Tibial nerve (tissue), 4 donors: ENCODE data around the gene HMGA1. TPM values are rescaled to one million over a fixed set of nuclear protein-coding genes. Genes with fewer than 3 reads are reported as not detected.

Experiments
- DNase-seq, 2 donors: peaks; one replicate each; pipeline ENCODE4 v3.0.0-alpha.2; 2019; ENCODE audit warnings: low spot score in 2 of 2
- H3K27ac ChIP-seq, 4 donors: fragments of 200-600 bp; sonication (generic) in 3 of 4; one replicate each; pipeline ENCODE4 v1.5.1; 2017 to 2019; ENCODE audit warnings: mild to moderate bottlenecking in 1 of 4
- H3K27me3 ChIP-seq, 2 donors: fragments of 200-600 bp; sonication (generic) in 1 of 2; one replicate each; pipeline versions ENCODE4 v1.5.1 to v1.6.0; 2017 to 2019
- H3K36me3 ChIP-seq, 3 donors: fragments of 200-600 bp; sonication (generic); one replicate each; pipeline ENCODE4 v1.5.1; 2018 to 2019
- H3K4me1 ChIP-seq, 4 donors: fragments of 200-600 bp; sonication (generic) in 3 of 4; one replicate each; pipeline ENCODE4 v1.5.1; 2017 to 2019
- H3K4me3 ChIP-seq, 4 donors: fragments of 200-600 bp; sonication (generic) in 3 of 4; one replicate each; pipeline ENCODE4 v1.5.1; 2017 to 2019; ENCODE audit warnings: mild to moderate bottlenecking in 1 of 4, moderate library complexity in 1 of 4
- H3K9me3 ChIP-seq, 4 donors: fragments of 200-600 bp; sonication (generic) in 3 of 4; one replicate each; pipeline ENCODE4 v1.5.1; 2017 to 2019
- EP300 ChIP-seq, 2 donors: sonication (generic); formaldehyde crosslinking; IDR thresholded peaks; one replicate each; pipeline ENCODE4 v1.6.1; 2017; ENCODE audit warnings: antibody characterized with exemption in 2 of 2, mild to moderate bottlenecking in 1 of 2
- POLR2A ChIP-seq, 2 donors: fragments of 450-650 bp; IDR thresholded peaks; one replicate each; pipeline ENCODE4 v1.6.1; 2017; ENCODE audit warnings: antibody characterized with exemption in 2 of 2, mild to moderate bottlenecking in 2 of 2, moderate library complexity in 2 of 2
- WGBS, 2 donors: methylation state at CpG; one replicate each; pipeline ENCODE4 v1.1.5; 2018; 5-methylcytosine and 5-hydroxymethylcytosine counted together
- small RNA-seq: library from RNA; depleted of rRNA; stranded (forward); fragments of <200 nt; gene quantifications from one replicate; pipeline ENCODE3, GENCODE V24; 2016
- total RNA-seq, 4 donors: library from RNA; depleted of rRNA; stranded (reverse); fragments of >200 nt; gene quantifications; one replicate each; pipeline ENCODE4 v1.1.0, GENCODE V29; 2016
- TF ChIP-seq, protein P1 (sequence below), 5 experiments: fragments of 200-600 bp in 3 of 5; fragments of 450-650 bp in 2 of 5; sonication (generic) in 3 of 5; IDR thresholded peaks; one replicate each; pipeline ENCODE4 v1.5.1; 2016 to 2019; ENCODE audit warnings: antibody characterized with exemption in 5 of 5, mild to moderate bottlenecking in 3 of 5, moderate library complexity in 2 of 5

The HMGA1 gene
- total RNA-seq, 4 donors from 2014 or later: 6.5 to 32.7 (median 7.8) TPM

DNA sequence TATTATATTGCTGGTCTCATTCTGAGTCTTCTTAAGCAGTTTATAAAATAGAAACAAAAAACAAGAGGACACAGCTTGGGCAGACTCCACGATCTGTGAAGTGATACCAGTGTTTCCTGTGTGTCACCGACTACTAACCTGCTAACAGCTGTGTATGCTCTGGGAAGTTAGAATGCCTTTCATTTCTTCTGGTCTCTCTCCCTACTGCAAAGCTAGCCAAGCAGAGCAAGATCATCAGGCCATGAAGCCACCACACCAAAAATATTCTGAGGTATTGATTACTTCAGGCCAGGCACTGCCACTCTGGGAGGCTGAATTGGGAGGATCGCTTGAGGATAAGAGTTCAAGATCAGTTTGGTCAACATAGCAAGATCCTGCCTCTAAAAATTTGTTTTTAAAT is 59.0 kb downstream of the HMGA1 start:
- 73 to 79% methylated on average over 3 of the region's 3 CpGs for WGBS, 2 donors
- Histone ChIP-seq H3K27me3 (no peaks in the 10 kb centered on the region), H3K27ac (no peak overlapping the region), H3K36me3 (peaks cover 0 to 43% (median 7%) of the 10 kb centered on the region in 3 donors), H3K9me3 (no peaks in the 10 kb centered on the region), H3K4me3 (no peak overlapping the region), H3K4me1 (peaks cover 0 to 19% (median 0%) of the 10 kb centered on the region in 4 donors)
- no peak for DNase-seq
- TF ChIP-seq, protein P1, sequence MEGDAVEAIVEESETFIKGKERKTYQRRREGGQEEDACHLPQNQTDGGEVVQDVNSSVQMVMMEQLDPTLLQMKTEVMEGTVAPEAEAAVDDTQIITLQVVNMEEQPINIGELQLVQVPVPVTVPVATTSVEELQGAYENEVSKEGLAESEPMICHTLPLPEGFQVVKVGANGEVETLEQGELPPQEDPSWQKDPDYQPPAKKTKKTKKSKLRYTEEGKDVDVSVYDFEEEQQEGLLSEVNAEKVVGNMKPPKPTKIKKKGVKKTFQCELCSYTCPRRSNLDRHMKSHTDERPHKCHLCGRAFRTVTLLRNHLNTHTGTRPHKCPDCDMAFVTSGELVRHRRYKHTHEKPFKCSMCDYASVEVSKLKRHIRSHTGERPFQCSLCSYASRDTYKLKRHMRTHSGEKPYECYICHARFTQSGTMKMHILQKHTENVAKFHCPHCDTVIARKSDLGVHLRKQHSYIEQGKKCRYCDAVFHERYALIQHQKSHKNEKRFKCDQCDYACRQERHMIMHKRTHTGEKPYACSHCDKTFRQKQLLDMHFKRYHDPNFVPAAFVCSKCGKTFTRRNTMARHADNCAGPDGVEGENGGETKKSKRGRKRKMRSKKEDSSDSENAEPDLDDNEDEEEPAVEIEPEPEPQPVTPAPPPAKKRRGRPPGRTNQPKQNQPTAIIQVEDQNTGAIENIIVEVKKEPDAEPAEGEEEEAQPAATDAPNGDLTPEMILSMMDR (IDR thresholded peaks at IDR 0.05): no peak
- TF ChIP-seq POLR2A (IDR thresholded peaks at IDR 0.05): no peak
- no peak for TF ChIP-seq EP300 (IDR thresholded peaks at IDR 0.05)

Small RNA genes within 50 kb of the gene (small RNA-seq; reads per million reads assigned to genes)
- not detected for gene MIR6835

Other genes starting within 250 kb of the HMGA1 start
- not detected for gene GRM4, start 90.8 kb upstream of the HMGA1 start, total RNA-seq
- gene SMIM29, start 12.1 kb downstream of the HMGA1 start, total RNA-seq: 10 to 100 TPM; 36.3 to 51.9 (median 42.9) TPM
- 10 to 100 TPM; 51.6 to 88.7 (median 57.3) TPM for gene NUDT3, start 155.8 kb downstream of the HMGA1 start, total RNA-seq
- gene RPS10, start 189.2 kb downstream of the HMGA1 start, total RNA-seq: 1,000 to 10,000 TPM; 1,731 to 2,603 (median 2,031) TPM
- gene PACSIN1, start 229.2 kb downstream of the HMGA1 start, total RNA-seq: 1 to 10 TPM in 1 of 4 donors, under 1 TPM in 2, not detected in 1; 0.30 to 2.6 (median 0.42) TPM